Endometrial microvascular endothelial cells (primary cell): ENCODE results near the gene ZNF524. TPM values are rescaled to one million over a fixed set of nuclear protein-coding genes. Genes with fewer than 3 reads are reported as not detected.

Experiments used
- in situ Hi-C: cut with HindIII; loops from 2 replicates; pipeline ENCODE4 v1.10.0; 2017; ENCODE audit warnings: low sequenced_read_pairs, low pct_unique_long_range_greater_than_20kb; ENCODE audit errors: inconsistent ontology term
- total RNA-seq: library from RNA; depleted of rRNA; stranded (reverse); fragments of >200 nt; gene quantifications from one replicate; pipeline ENCODE4 v1.2.3, GENCODE V29; 2015; ENCODE audit errors: inconsistent ontology term

ZNF524 gene
- total RNA-seq, 1 donor from 2014 or later: 16.7 TPM

GRCh38 chr19:55614711-55615542 is 14.8 kb downstream of the ZNF524 start:
- in situ Hi-C loops: no loop called here

- in situ Hi-C loops: no loop called here
Observed at GRCh38 chr19:55615543-55616394, 15.7 kb downstream of the ZNF524 start.

- in situ Hi-C loops: no loop called here
Observed at GRCh38 chr19:55616395-55616875, 16.3 kb downstream of the ZNF524 start.

- in situ Hi-C loops: no loop called here
Observed at GRCh38 chr19:55617426-55617825, 17.3 kb downstream of the ZNF524 start.

GRCh38 chr19:55618426-55618825 is 18.3 kb downstream of the ZNF524 start:
- in situ Hi-C loops: no loop called here

GRCh38 chr19:55619286-55619685 is 19.2 kb downstream of the ZNF524 start:
- in situ Hi-C loops: no loop called here

GRCh38 chr19:55620410-55621204 is 20.5 kb downstream of the ZNF524 start:
- in situ Hi-C loops: loop anchor here (10.0 kb wide), 1 partner anchor 106 kb away; no protein-coding TSS in a partner anchor

GRCh38 chr19:55621205-55621672 is 21.2 kb downstream of the ZNF524 start:
- in situ Hi-C loops: loop anchor here (10.0 kb wide), 1 partner anchor 106 kb away; no protein-coding TSS in a partner anchor

GRCh38 chr19:55621673-55622231 is 21.7 kb downstream of the ZNF524 start:
- in situ Hi-C loops: loop anchor here (10.0 kb wide), 1 partner anchor 107 kb away; no protein-coding TSS in a partner anchor

GRCh38 chr19:55622242-55622969 is 22.3 kb downstream of the ZNF524 start:
- in situ Hi-C loops: loop anchor here (10.0 kb wide), 1 partner anchor 108 kb away; no protein-coding TSS in a partner anchor

- in situ Hi-C loops: loop anchor here (10.0 kb wide), 1 partner anchor 108 kb away; no protein-coding TSS in a partner anchor
Observed at GRCh38 chr19:55623130-55623529, 23.0 kb downstream of the ZNF524 start.

- in situ Hi-C loops: loop anchor here (10.0 kb wide), 1 partner anchor 109 kb away; no protein-coding TSS in a partner anchor
Observed at GRCh38 chr19:55623561-55623960, 23.5 kb downstream of the ZNF524 start.

- in situ Hi-C loops: loop anchor here (10.0 kb wide), 1 partner anchor 110 kb away; no protein-coding TSS in a partner anchor
Observed at GRCh38 chr19:55624109-55625003, 24.3 kb downstream of the ZNF524 start, which contains the start of gene ZNF784. TSS of gene ZNF784 (minus strand) at chr19:55624566. CDS start at chr19:55624561, 5 bp downstream.

- in situ Hi-C loops: loop anchor here (10.0 kb wide), 1 partner anchor 110 kb away; no protein-coding TSS in a partner anchor
Observed at GRCh38 chr19:55625004-55625326, 24.9 kb downstream of the ZNF524 start.

- in situ Hi-C loops: loop anchor here (10.0 kb wide), 1 partner anchor 112 kb away; no protein-coding TSS in a partner anchor
Observed at GRCh38 chr19:55626350-55626749, 26.3 kb downstream of the ZNF524 start.

GRCh38 chr19:55632463-55632834 is 32.4 kb downstream of the ZNF524 start:
- in situ Hi-C loops: no loop called here
